ENCODE measurements around the gene DGKA. TPM values are rescaled to one million over a fixed set of nuclear protein-coding genes. Genes with fewer than 3 reads are reported as not detected.

Gene DGKA
- total RNA-seq, 1 experiment from 2014 or later, result 7.6 TPM

DNA sequence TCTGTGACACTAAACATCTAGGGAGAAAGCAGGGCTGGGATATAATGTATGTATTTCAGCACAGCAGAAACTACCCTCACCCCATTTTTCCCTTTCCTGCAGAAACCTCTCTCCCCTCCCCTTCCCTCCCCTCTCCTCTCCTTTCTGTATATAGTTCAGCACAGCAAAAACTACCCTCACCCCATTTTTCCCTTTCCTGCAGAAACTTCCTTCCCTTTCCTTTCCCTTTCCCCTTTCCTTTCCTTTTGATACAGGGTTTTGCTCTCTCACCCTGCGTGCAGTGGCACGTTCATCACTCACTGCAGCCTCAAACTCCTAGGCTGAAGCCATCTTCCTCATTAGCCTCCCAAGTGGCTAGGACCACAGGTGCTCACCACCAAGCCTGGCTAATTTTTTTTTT is 32.8 kb downstream of the DGKA start:
- CTCF ChIA-PET, result no interaction called here
- Histone ChIP-seq H3K36me3 (ENCODE audit: control insufficient read depth, insufficient read depth, low read length) (peaks cover 6% of the 10 kb centered on the region; the same call in 1 of the 2 replicates), H3K4me1 (ENCODE audit: control insufficient read depth, insufficient read depth, low read length) (peaks cover 13% of the 10 kb centered on the region), H3K27ac (ENCODE audit: low read length) (no peak overlapping the region), H3K9me3 (ENCODE audit: control insufficient read depth, insufficient read depth, low read depth, low read length) (no peaks in the 10 kb centered on the region), H3K27me3 (ENCODE audit: control insufficient read depth, insufficient read depth, low read length) (no peaks in the 10 kb centered on the region), H3K4me3 (ENCODE audit: low read depth in 2 of 2, low read length in 2 of 2) (no peak overlapping the region)
- no peak for TF ChIP-seq TCF7L2 (IDR thresholded peaks at IDR 0.05; ENCODE audit: low read depth, low read length)
- no peak for TF ChIP-seq POLR2AphosphoS5 (IDR thresholded peaks at IDR 0.05; ENCODE audit: low read depth, low read length)
- no peak for TF ChIP-seq REST (IDR thresholded peaks at IDR 0.05; ENCODE audit: insufficient read depth in 1 of 2, low read depth in 2 of 2, low read length in 1 of 2)
- no peak for TF ChIP-seq SIN3A (IDR thresholded peaks at IDR 0.05; ENCODE audit: borderline replicate concordance, insufficient read depth, low read depth, low read length)
- no peak for TF ChIP-seq CTCF (IDR thresholded peaks at IDR 0.05)
- intact Hi-C loops (cut with micrococcal nuclease; ENCODE audit: unreplicated experiment) (no loop called here), in situ Hi-C loops (cut with HindIII; ENCODE audit: low pct_unique_long_range_greater_than_20kb, low sequenced_read_pairs) (no loop called here)
- ATAC-seq (no peak), DNase-seq (ENCODE audit: low read depth, low spot score) (no peak)
- POLR2A ChIA-PET, result no interaction called here
- BruUV-seq (replicated peaks), result no TSS peak

DNA sequence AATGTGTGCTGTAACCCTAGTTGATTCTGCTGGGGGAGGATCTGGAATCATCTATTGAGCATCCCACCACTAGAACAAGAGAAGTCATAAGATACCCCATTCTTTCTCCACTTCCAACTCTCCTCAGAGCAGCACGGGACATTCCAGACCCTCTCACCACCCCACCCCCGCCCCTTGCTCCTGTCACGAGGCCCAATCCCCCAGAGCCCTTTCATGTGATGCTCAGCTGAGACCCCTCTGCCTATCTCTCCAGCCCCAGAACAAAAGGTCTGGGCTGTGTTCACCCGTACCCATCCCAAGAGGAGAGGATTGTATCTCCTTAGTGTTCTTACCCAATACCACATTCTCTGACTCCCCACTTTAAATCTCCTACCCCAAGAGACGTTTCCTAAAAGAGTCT is 34.3 kb downstream of the DGKA start:
- ChIA-PET CTCF (no interaction called here), POLR2A (no interaction called here)
- H3K36me3 ChIP-seq (ENCODE audit: control insufficient read depth, insufficient read depth, low read length), result peaks cover 7% of the 10 kb centered on the region; the same call in 1 of the 2 replicates
- no peaks in the 10 kb centered on the region for H3K27me3 ChIP-seq (ENCODE audit: control insufficient read depth, insufficient read depth, low read length)
- TF ChIP-seq SIN3A (IDR thresholded peaks at IDR 0.05; ENCODE audit: borderline replicate concordance, insufficient read depth, low read depth, low read length) (no peak), REST (IDR thresholded peaks at IDR 0.05; ENCODE audit: insufficient read depth in 1 of 2, low read depth in 2 of 2, low read length in 1 of 2) (no peak), CTCF (IDR thresholded peaks at IDR 0.05) (no peak), POLR2AphosphoS5 (IDR thresholded peaks at IDR 0.05; ENCODE audit: low read depth, low read length) (no peak), TCF7L2 (IDR thresholded peaks at IDR 0.05; ENCODE audit: low read depth, low read length) (no peak)
- no peak overlapping the region for H3K4me3 ChIP-seq (ENCODE audit: low read depth in 2 of 2, low read length in 2 of 2)
- in situ Hi-C loops (cut with HindIII; ENCODE audit: low pct_unique_long_range_greater_than_20kb, low sequenced_read_pairs), result no loop called here
- no peak for DNase-seq (ENCODE audit: low read depth, low spot score)
- ATAC-seq, result no peak
- H3K4me1 ChIP-seq (ENCODE audit: control insufficient read depth, insufficient read depth, low read length), result peaks cover 13% of the 10 kb centered on the region
- BruUV-seq (replicated peaks), result no TSS peak
- H3K9me3 ChIP-seq (ENCODE audit: control insufficient read depth, insufficient read depth, low read depth, low read length), result no peaks in the 10 kb centered on the region
- intact Hi-C loops (cut with micrococcal nuclease; ENCODE audit: unreplicated experiment), result no loop called here
- H3K27ac ChIP-seq (ENCODE audit: low read length), result no peak overlapping the region
